HG03558 (cell line): ENCODE data around the gene BCKDK.
A peak's percentile ranks its signal among the peaks of the same experiment; 100 is the strongest.
"Not testable (repeated sequence)": the region's sequence is repeated elsewhere in the genome, so short reads cannot be mapped to it uniquely, and the experiment has no call there.

Experiments
- ATAC-seq: cut with Tn5 transposase; IDR thresholded peaks from one replicate; pipeline ENCODE4 v1.9.1; 2021; ENCODE audit warnings: moderate number of reproducible peaks; ENCODE audit not compliant: unreplicated experiment; ENCODE audit errors: extremely low read depth

BCKDK gene

GRCh38 chr16:31093132-31093703, 15.0 kb upstream of the BCKDK start:
- no peak for ATAC-seq

GRCh38 chr16:31094088-31094423, 14.1 kb upstream of the BCKDK start:
- ATAC-seq: no peak

- ATAC-seq: peak; percentile 80
Measured at GRCh38 chr16:31094424-31095120, 13.6 kb upstream of the BCKDK start, which contains the start of gene VKORC1. Gene VKORC1 (minus strand): TSS chr16:31094797. CDS start chr16:31094729, 68 bp downstream.

GRCh38 chr16:31099860-31100638, 8.1 kb upstream of the BCKDK start:
- no peak for ATAC-seq

- ATAC-seq: not testable (repeated sequence)
Measured at GRCh38 chr16:31100876-31101641, 7.1 kb upstream of the BCKDK start.

- ATAC-seq: no peak
Measured at GRCh38 chr16:31105677-31106213, 2.4 kb upstream of the BCKDK start.

- ATAC-seq: no peak
Measured at GRCh38 chr16:31106509-31107464, 1.4 kb upstream of the BCKDK start.

GRCh38 chr16:31107465-31107867, 720 bp upstream of the BCKDK start:
- ATAC-seq: peak; percentile 43

GRCh38 chr16:31108794-31109558, 790 bp downstream of the BCKDK start:
- ATAC-seq: no peak

- no peak for ATAC-seq
Measured at GRCh38 chr16:31109622-31110021, 1.4 kb downstream of the BCKDK start.

GRCh38 chr16:31110106-31111034, 2.2 kb downstream of the BCKDK start:
- ATAC-seq: no peak

- no peak for ATAC-seq
Measured at GRCh38 chr16:31111881-31112466, 3.8 kb downstream of the BCKDK start.

GRCh38 chr16:31112711-31113110, 4.5 kb downstream of the BCKDK start:
- ATAC-seq: no peak

- ATAC-seq: no peak
Measured at GRCh38 chr16:31113121-31114120, 5.2 kb downstream of the BCKDK start.

GRCh38 chr16:31114468-31114867, 6.3 kb downstream of the BCKDK start:
- no peak for ATAC-seq
